ENCODE results near the gene PLIN3.
"Not testable (repeated sequence)": the region's sequence is repeated elsewhere in the genome, so short reads cannot be mapped to it uniquely, and the experiment has no call there.

Gene PLIN3

GRCh38 chr19:4891066-4891465 lies 23.6 kb upstream of the PLIN3 start:
- no peak for DNase-seq (ENCODE audit: low read depth in 2 of 2)

GRCh38 chr19:4889034-4889815 lies 21.8 kb upstream of the PLIN3 start:
- DNase-seq (ENCODE audit: low read depth in 2 of 2), result no peak

- not testable (repeated sequence) for DNase-seq (ENCODE audit: low read depth in 2 of 2)
These were observed 20.3 kb upstream of the PLIN3 start for GRCh38 chr19:4887803-4888202.

- not testable (repeated sequence) for DNase-seq (ENCODE audit: low read depth in 2 of 2)
These were observed 17.5 kb upstream of the PLIN3 start for GRCh38 chr19:4884993-4885392.

GRCh38 chr19:4882874-4883273 lies 15.4 kb upstream of the PLIN3 start:
- not testable (repeated sequence) for DNase-seq (ENCODE audit: low read depth in 2 of 2)

- no peak for DNase-seq (ENCODE audit: low read depth in 2 of 2)
These were observed 11.6 kb upstream of the PLIN3 start for GRCh38 chr19:4879041-4879440.

GRCh38 chr19:4878491-4878968 lies 11.1 kb upstream of the PLIN3 start:
- no peak for DNase-seq (ENCODE audit: low read depth in 2 of 2)

GRCh38 chr19:4877753-4878490 lies 10.5 kb upstream of the PLIN3 start:
- no peak for DNase-seq (ENCODE audit: low read depth in 2 of 2)

- no peak for DNase-seq (ENCODE audit: low read depth in 2 of 2)
These were observed 6.5 kb upstream of the PLIN3 start for GRCh38 chr19:4873930-4874329.

GRCh38 chr19:4871711-4872110 lies 4.2 kb upstream of the PLIN3 start:
- no peak for DNase-seq (ENCODE audit: low read depth in 2 of 2)

- DNase-seq (ENCODE audit: low read depth in 2 of 2), result no peak
These were observed 2.7 kb upstream of the PLIN3 start for GRCh38 chr19:4870025-4870700.

GRCh38 chr19:4868286-4868834 lies 893 bp upstream of the PLIN3 start:
- no peak for DNase-seq (ENCODE audit: low read depth in 2 of 2)

- DNase-seq (ENCODE audit: low read depth in 2 of 2), result peak in 1 of 2 donors; percentile 33
These were observed 657 bp downstream of the PLIN3 start for GRCh38 chr19:4866595-4867424.

GRCh38 chr19:4861147-4861546 lies 6.3 kb downstream of the PLIN3 start:
- DNase-seq (ENCODE audit: low read depth in 2 of 2), result no peak

GRCh38 chr19:4859697-4860096 lies 7.8 kb downstream of the PLIN3 start:
- no peak for DNase-seq (ENCODE audit: low read depth in 2 of 2)

GRCh38 chr19:4856468-4856867 lies 11.0 kb downstream of the PLIN3 start:
- not testable (repeated sequence) for DNase-seq (ENCODE audit: low read depth in 2 of 2)

- DNase-seq (ENCODE audit: low read depth in 2 of 2), result not testable (repeated sequence)
These were observed 14.0 kb downstream of the PLIN3 start for GRCh38 chr19:4853506-4853905.

GRCh38 chr19:4852484-4852883 lies 15.0 kb downstream of the PLIN3 start:
- DNase-seq (ENCODE audit: low read depth in 2 of 2), result no peak

- peak; percentile 64 to 67 for DNase-seq (ENCODE audit: low read depth in 2 of 2)
These were observed 15.7 kb downstream of the PLIN3 start for GRCh38 chr19:4851551-4852290.

GRCh38 chr19:4849019-4849418 lies 18.4 kb downstream of the PLIN3 start:
- DNase-seq (ENCODE audit: low read depth in 2 of 2), result no peak
